Progenitor cell of endocrine pancreas (in vitro differentiated cells): Measurements from ENCODE around the gene MIGA1. TPM values are rescaled to one million over a fixed set of nuclear protein-coding genes. Genes with fewer than 3 reads are reported as not detected.
"Not testable (repeated sequence)": the region's sequence is repeated elsewhere in the genome, so short reads cannot be mapped to it uniquely, and the experiment has no call there.

Experiments
- DNase-seq: peaks from one replicate; pipeline ENCODE4 v3.0.0; 2021; ENCODE audit warnings: low spot score; ENCODE audit not compliant: unreplicated experiment
- H3K27ac Mint-ChIP-seq: 2 replicates; pipeline ENCODE4 v1.8.0; 2021; ENCODE audit warnings: mild to moderate bottlenecking, moderate library complexity, mixed read lengths
- H3K27me3 Mint-ChIP-seq: 2 replicates; pipeline ENCODE4 v1.8.0; 2021; ENCODE audit warnings: mixed read lengths
- H3K36me3 Mint-ChIP-seq: 2 replicates; pipeline ENCODE4 v1.8.0; 2022; ENCODE audit warnings: mixed read lengths; ENCODE audit not compliant: insufficient read depth
- H3K4me1 Mint-ChIP-seq: 2 replicates; pipeline ENCODE4 v1.8.0; 2021; ENCODE audit warnings: low read depth, mixed read lengths
- H3K4me3 Mint-ChIP-seq: 2 replicates; pipeline ENCODE4 v1.8.0; 2021; ENCODE audit warnings: low read depth, mild to moderate bottlenecking, moderate library complexity, mixed read lengths
- H3K9me3 Mint-ChIP-seq: 2 replicates; pipeline ENCODE4 v1.8.0; 2021; ENCODE audit warnings: low read depth, mixed read lengths
- CTCF ChIP-seq: fragments of 200-600 bp; sonication (generic); IDR thresholded peaks from one replicate; pipeline ENCODE4 v1.5.0; 2021; ENCODE audit warnings: antibody characterized with exemption, mild to moderate bottlenecking; ENCODE audit not compliant: unreplicated experiment
- total RNA-seq: library from RNA; stranded (reverse); gene quantifications from 2 replicates; pipeline ENCODE4 v1.2.1, GENCODE V29; 2021

The MIGA1 gene
- total RNA-seq, 1 donor from 2014 or later, result 14.9 TPM

- Mint-ChIP-seq H3K27ac (no peak overlapping the region), H3K9me3 (no peaks in the 10 kb centered on the region), H3K4me1 (peaks cover 6% of the 10 kb centered on the region), H3K4me3 (no peak overlapping the region), H3K27me3 (no peaks in the 10 kb centered on the region), H3K36me3 (peaks cover 11% of the 10 kb centered on the region)
- no peak for TF ChIP-seq CTCF
- no peak for DNase-seq
Measured at GRCh38 chr1:77803371-77803770, 23.9 kb downstream of the MIGA1 start.

- not testable (repeated sequence) for H3K4me3 Mint-ChIP-seq, H3K4me1 Mint-ChIP-seq, H3K27me3 Mint-ChIP-seq, H3K9me3 Mint-ChIP-seq, H3K27ac Mint-ChIP-seq, DNase-seq
- H3K36me3 Mint-ChIP-seq, result peaks cover 15% of the 10 kb centered on the region
Measured at GRCh38 chr1:77809787-77810462, 30.5 kb downstream of the MIGA1 start.

GRCh38 chr1:77811589-77811988 is 32.1 kb downstream of the MIGA1 start:
- H3K27ac Mint-ChIP-seq, H3K9me3 Mint-ChIP-seq, H3K27me3 Mint-ChIP-seq, DNase-seq, H3K4me1 Mint-ChIP-seq, H3K4me3 Mint-ChIP-seq: not testable (repeated sequence)
- peaks cover 11% of the 10 kb centered on the region for H3K36me3 Mint-ChIP-seq

- Mint-ChIP-seq H3K4me3 (no peak overlapping the region), H3K9me3 (no peaks in the 10 kb centered on the region), H3K27me3 (no peaks in the 10 kb centered on the region), H3K27ac (no peak overlapping the region), H3K36me3 (peaks cover 16% of the 10 kb centered on the region), H3K4me1 (no peaks in the 10 kb centered on the region)
- no peak for TF ChIP-seq CTCF
- DNase-seq, result no peak
Measured at GRCh38 chr1:77817368-77818209, 38.1 kb downstream of the MIGA1 start.

GRCh38 chr1:77820121-77820520 is 40.7 kb downstream of the MIGA1 start:
- peaks cover 12% of the 10 kb centered on the region for H3K36me3 Mint-ChIP-seq
- no peaks in the 10 kb centered on the region for H3K9me3 Mint-ChIP-seq
- H3K27ac Mint-ChIP-seq, result peak overlapping the region; percentile 62
- DNase-seq, result no peak
- no peak overlapping the region for H3K4me3 Mint-ChIP-seq
- TF ChIP-seq CTCF, result no peak
- no peaks in the 10 kb centered on the region for H3K27me3 Mint-ChIP-seq
- H3K4me1 Mint-ChIP-seq, result no peaks in the 10 kb centered on the region

GRCh38 chr1:77824079-77824478 is 44.6 kb downstream of the MIGA1 start:
- no peak for DNase-seq
- H3K27ac Mint-ChIP-seq, result no peak overlapping the region
- no peaks in the 10 kb centered on the region for H3K4me1 Mint-ChIP-seq
- H3K4me3 Mint-ChIP-seq, result no peak overlapping the region
- H3K9me3 Mint-ChIP-seq, result no peaks in the 10 kb centered on the region
- H3K27me3 Mint-ChIP-seq, result no peaks in the 10 kb centered on the region
- peaks cover 9% of the 10 kb centered on the region for H3K36me3 Mint-ChIP-seq
- no peak for TF ChIP-seq CTCF
